Esophagus squamous epithelium (tissue), 5 donors: ENCODE data around the gene NSFL1C. TPM values are rescaled to one million over a fixed set of nuclear protein-coding genes. Genes with fewer than 3 reads are reported as not detected.

ENCODE experiments used
- DNase-seq: peaks from one replicate; lab custom pipeline; 2025; lab: John Stamatoyannopoulos, UW
- H3K27ac ChIP-seq, 4 donors: fragments of 200-600 bp; sonication (generic); one replicate each; pipeline ENCODE4 v1.5.1; 2016 to 2019; ENCODE audit warnings: mild to moderate bottlenecking in 1 of 4
- H3K27me3 ChIP-seq, 4 donors: fragments of 200-600 bp; sonication (generic); 1 replicate in 3 of 4; 2 replicates in 1 of 4; pipeline versions ENCODE4 v1.5.1 to v1.6.0; 2017 to 2021; ENCODE audit warnings: antibody characterized with exemption in 1 of 4
- H3K36me3 ChIP-seq, 3 donors: fragments of 200-600 bp; sonication (generic); one replicate each; pipeline ENCODE4 v1.5.1; 2016 to 2019
- H3K4me1 ChIP-seq, 3 donors: fragments of 200-600 bp; sonication (generic); one replicate each; pipeline ENCODE4 v1.5.1; 2017 to 2019
- H3K4me3 ChIP-seq, 4 donors: fragments of 200-600 bp; sonication (generic); 1 replicate in 3 of 4; 2 replicates in 1 of 4; pipeline ENCODE4 v1.5.1; 2016 to 2019; ENCODE audit warnings: mild to moderate bottlenecking in 2 of 4, moderate library complexity in 1 of 4
- H3K9me3 ChIP-seq, 3 donors: fragments of 200-600 bp; sonication (generic); one replicate each; pipeline ENCODE4 v1.5.1; 2016 to 2019
- CTCF ChIP-seq, 6 experiments: fragments of 450-650 bp in 4 of 6; fragments of 200-600 bp in 2 of 6; sonication (generic) in 2 of 6; IDR thresholded peaks; one replicate each; pipeline ENCODE4 v1.5.1; 2016 to 2019; ENCODE audit warnings: antibody characterized with exemption in 6 of 6, mild to moderate bottlenecking in 4 of 6, moderate library complexity in 4 of 6
- POLR2A ChIP-seq, 4 donors: fragments of 450-650 bp; IDR thresholded peaks; one replicate each; pipeline ENCODE4 v1.6.1; 2017; ENCODE audit warnings: antibody characterized with exemption in 4 of 4, mild to moderate bottlenecking in 4 of 4, moderate library complexity in 3 of 4
- WGBS, 2 donors: methylation state at CpG; one replicate each; pipeline ENCODE4 v1.1.5; 2018; 5-methylcytosine and 5-hydroxymethylcytosine counted together
- intact Hi-C: fragments of 100-400 bp; cut with DNase I; formaldehyde crosslinking; loops from one replicate; pipeline ENCODE4 v1.15.0; 2022
- total RNA-seq, 4 donors: library from RNA; depleted of rRNA; stranded (reverse); fragments of >200 nt; gene quantifications; one replicate each; pipeline ENCODE4 v1.1.0, GENCODE V29; 2016
- donor health status: DM: yes; HTN: yes; CAD: no.

The NSFL1C gene
- total RNA-seq, 4 donors from 2014 or later: 41.5 to 65.6 (median 59.3) TPM

DNA sequence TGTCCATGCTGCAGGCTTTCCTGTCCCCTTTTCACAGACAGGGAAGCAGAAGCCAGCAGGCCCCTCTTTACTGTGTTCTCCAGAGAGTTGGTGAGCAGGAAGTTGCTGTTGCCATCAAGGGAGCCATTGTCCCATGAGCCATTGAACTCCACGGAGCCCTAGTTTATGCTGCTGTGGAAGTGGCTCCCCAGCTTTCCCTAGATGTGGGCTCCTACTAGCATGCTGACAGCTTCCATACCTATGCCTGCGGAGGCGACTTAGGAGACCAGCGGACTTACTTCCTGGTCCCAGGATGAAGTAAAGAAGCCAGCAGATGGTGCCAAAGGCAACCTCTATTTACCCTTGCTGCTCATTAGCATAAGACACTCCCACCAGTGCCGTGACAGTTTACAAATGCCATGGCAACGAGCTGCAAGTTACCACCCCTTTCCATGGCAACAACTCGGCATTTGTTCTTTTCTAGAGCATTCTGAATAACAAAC lies 43.0 kb downstream of the NSFL1C start:
- WGBS, 2 donors: 38 to 48% methylated on average over 6 to 7 of the region's 7 CpGs
- Histone ChIP-seq H3K4me3 (no peak overlapping the region), H3K9me3 (peaks cover 0 to 10% (median 4%) of the 10 kb centered on the region in 3 donors), H3K27ac (no peak overlapping the region), H3K36me3 (no peaks in the 10 kb centered on the region), H3K4me1 (peaks cover 0 to 4% (median 0%) of the 10 kb centered on the region in 3 donors), H3K27me3 (peaks cover 0 to 16% (median 0%) of the 10 kb centered on the region in 4 donors)
- peak in 2 of 6 experiments; percentile 11 to 16 for TF ChIP-seq CTCF (IDR thresholded peaks at IDR 0.05)
- TF ChIP-seq POLR2A (IDR thresholded peaks at IDR 0.05): no peak
- intact Hi-C loops: no loop called here
- DNase-seq: no peak

DNA sequence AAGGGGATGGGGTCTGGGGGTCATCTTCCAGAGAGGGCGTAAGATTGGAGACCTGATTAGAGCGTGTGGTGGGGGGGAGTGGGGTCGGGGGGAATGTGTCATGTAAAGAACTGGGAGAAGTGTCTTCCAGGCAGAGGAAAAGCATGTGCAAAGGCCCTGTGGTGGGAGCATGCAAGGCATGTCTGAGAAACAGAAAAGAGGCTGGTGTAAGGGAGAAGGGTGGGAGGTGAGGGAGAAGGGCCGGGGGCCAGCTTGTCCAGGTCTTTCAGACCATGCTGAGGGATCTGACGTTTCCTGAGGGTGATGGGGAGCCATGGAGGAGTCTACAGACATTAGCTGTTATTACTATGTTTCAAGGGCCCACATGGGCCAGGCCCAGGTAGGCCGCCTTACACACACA lies 43.4 kb downstream of the NSFL1C start:
- peaks cover 0 to 4% (median 0%) of the 10 kb centered on the region in 3 donors for H3K4me1 ChIP-seq
- H3K27me3 ChIP-seq: peaks cover 0 to 16% (median 0%) of the 10 kb centered on the region in 4 donors
- WGBS, 2 donors: 82 to 89% methylated on average over 6 of the region's 6 CpGs
- TF ChIP-seq POLR2A (IDR thresholded peaks at IDR 0.05): no peak
- no peak for TF ChIP-seq CTCF (IDR thresholded peaks at IDR 0.05)
- no peak for DNase-seq
- intact Hi-C loops: no loop called here
- peaks cover 0 to 10% (median 4%) of the 10 kb centered on the region in 3 donors for H3K9me3 ChIP-seq
- H3K36me3 ChIP-seq: no peaks in the 10 kb centered on the region
- no peak overlapping the region for H3K27ac ChIP-seq
- no peak overlapping the region for H3K4me3 ChIP-seq

DNA sequence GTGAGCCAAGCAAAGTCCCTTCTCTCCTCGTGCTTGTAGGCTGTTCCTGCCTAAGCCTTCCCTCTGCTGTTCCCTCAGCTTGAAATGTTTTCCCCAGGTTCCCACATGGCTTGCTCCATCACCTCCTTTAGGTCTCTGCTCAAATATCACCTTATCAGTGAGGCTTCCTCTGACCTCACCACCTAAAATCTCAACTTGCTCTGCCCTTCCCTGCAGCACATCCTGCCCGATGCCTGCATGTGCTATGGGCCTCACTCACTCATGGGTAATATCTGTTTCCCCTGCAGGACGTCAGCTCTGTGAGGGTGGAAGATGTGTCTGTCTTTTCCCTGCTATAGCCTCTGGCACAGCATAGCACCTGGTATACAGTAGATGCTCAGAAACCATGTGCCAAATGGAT lies 43.9 kb downstream of the NSFL1C start:
- H3K4me1 ChIP-seq: peaks cover 0 to 4% (median 0%) of the 10 kb centered on the region in 3 donors
- H3K27ac ChIP-seq: no peak overlapping the region
- WGBS, 2 donors: 39 to 58% methylated on average over 3 of the region's 3 CpGs
- H3K9me3 ChIP-seq: peaks cover 0 to 10% (median 4%) of the 10 kb centered on the region in 3 donors
- TF ChIP-seq POLR2A (IDR thresholded peaks at IDR 0.05) (no peak), CTCF (IDR thresholded peaks at IDR 0.05) (no peak)
- H3K36me3 ChIP-seq: no peaks in the 10 kb centered on the region
- intact Hi-C loops: no loop called here
- H3K4me3 ChIP-seq: no peak overlapping the region
- DNase-seq: no peak
- peaks cover 0 to 21% (median 0%) of the 10 kb centered on the region in 4 donors for H3K27me3 ChIP-seq

GRCh38 chr20:1420066-1420465 lies 46.6 kb downstream of the NSFL1C start:
- Histone ChIP-seq H3K27me3 (peaks cover 0 to 22% (median 0%) of the 10 kb centered on the region in 4 donors), H3K4me1 (peaks cover 0 to 11% (median 0%) of the 10 kb centered on the region in 3 donors), H3K9me3 (peaks cover 0 to 10% (median 4%) of the 10 kb centered on the region in 3 donors), H3K36me3 (no peaks in the 10 kb centered on the region), H3K4me3 (no peak overlapping the region), H3K27ac (no peak overlapping the region)
- 93% methylated on average over 4 of the region's 4 CpGs for WGBS, 2 donors
- TF ChIP-seq CTCF (IDR thresholded peaks at IDR 0.05) (no peak), POLR2A (IDR thresholded peaks at IDR 0.05) (no peak)
- intact Hi-C loops: no loop called here
- DNase-seq: no peak

DNA sequence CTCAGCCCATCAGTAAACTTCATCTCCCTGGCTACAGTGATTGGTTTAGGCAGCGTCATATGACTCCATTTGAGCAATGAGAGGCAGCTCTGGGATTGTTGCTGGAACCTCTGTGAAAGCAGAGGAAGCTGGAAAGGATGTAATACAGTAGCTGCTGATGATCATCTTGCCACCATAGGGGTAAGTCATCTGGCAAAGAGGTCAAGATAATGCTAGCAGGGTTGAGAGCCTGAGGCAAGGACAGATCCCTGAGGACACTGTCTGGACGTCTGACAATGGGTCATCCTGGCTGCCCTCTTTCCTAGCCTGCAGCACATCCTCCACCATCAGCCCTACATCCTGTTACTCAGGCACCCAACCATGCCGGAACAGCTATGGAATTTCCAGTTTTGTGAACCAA lies 48.3 kb downstream of the NSFL1C start:
- Histone ChIP-seq H3K4me3 (no peak overlapping the region), H3K27me3 (peaks cover 0 to 21% (median 0%) of the 10 kb centered on the region in 4 donors), H3K4me1 (peaks cover 0 to 7% (median 0%) of the 10 kb centered on the region in 3 donors), H3K36me3 (no peaks in the 10 kb centered on the region), H3K9me3 (peaks cover 0 to 10% (median 4%) of the 10 kb centered on the region in 3 donors), H3K27ac (no peak overlapping the region)
- TF ChIP-seq CTCF (IDR thresholded peaks at IDR 0.05) (no peak), POLR2A (IDR thresholded peaks at IDR 0.05) (no peak)
- WGBS, 2 donors: 37 to 48% methylated on average over 3 of the region's 3 CpGs
- no peak for DNase-seq
- intact Hi-C loops: no loop called here
